GM12892 (cell line): Measurements from ENCODE around the gene CORIN.
A peak's percentile ranks its signal among the peaks of the same experiment; 100 is the strongest.

Experiments used
- DNase-seq: peaks from one replicate; pipeline ENCODE4 v3.0.0; 2011; ENCODE audit not compliant: insufficient read length
- FAIRE-seq: peaks from 2 replicates; lab custom pipeline; 2011; peaks lifted over from hg19 to GRCh38; lab: Jason Lieb, UNC
- POLR2A ChIP-seq: IDR thresholded peaks from 2 replicates; pipeline ENCODE4 v1.6.1; 2011; ENCODE audit warnings: low read depth, low read length, control low read depth
- POLR2AphosphoS5 ChIP-seq: IDR thresholded peaks from 2 replicates; pipeline ENCODE4 v1.6.1; 2011; ENCODE audit warnings: low read depth, low read length, control low read depth
- TAF1 ChIP-seq: IDR thresholded peaks from 2 replicates; pipeline ENCODE4 v1.6.1; 2011; ENCODE audit warnings: low read depth, mild to moderate bottlenecking, control low read depth, low read length, borderline replicate concordance

The CORIN gene

DNA sequence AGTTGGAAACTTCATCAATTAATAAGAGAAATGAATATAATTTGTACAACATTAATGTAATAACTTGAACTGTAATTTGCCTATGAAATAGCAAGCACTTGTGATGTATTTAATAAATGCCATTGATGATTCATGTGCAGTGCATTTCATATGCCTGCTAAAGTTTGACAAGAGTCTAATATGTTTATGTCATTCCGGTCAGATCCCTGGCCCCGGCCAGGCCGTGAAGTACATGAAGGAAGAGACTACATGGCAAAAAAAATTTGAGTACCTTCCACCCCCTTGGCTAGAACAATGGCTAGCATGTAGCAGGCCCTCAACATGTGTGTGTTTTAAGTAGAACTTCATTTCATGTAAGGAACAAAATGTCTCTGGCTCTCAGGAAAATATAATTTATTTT is 191.5 kb downstream of the CORIN start:
- FAIRE-seq (no peak), DNase-seq (no peak)
- no peak for TF ChIP-seq POLR2A
- TF ChIP-seq POLR2AphosphoS5, result no peak
- no peak for TF ChIP-seq TAF1

- TF ChIP-seq POLR2A (no peak), TAF1 (no peak), POLR2AphosphoS5 (no peak)
- DNase-seq (no peak), FAIRE-seq (no peak)
Observed at GRCh38 chr4:47643845-47644244, 194.0 kb downstream of the CORIN start.

DNA sequence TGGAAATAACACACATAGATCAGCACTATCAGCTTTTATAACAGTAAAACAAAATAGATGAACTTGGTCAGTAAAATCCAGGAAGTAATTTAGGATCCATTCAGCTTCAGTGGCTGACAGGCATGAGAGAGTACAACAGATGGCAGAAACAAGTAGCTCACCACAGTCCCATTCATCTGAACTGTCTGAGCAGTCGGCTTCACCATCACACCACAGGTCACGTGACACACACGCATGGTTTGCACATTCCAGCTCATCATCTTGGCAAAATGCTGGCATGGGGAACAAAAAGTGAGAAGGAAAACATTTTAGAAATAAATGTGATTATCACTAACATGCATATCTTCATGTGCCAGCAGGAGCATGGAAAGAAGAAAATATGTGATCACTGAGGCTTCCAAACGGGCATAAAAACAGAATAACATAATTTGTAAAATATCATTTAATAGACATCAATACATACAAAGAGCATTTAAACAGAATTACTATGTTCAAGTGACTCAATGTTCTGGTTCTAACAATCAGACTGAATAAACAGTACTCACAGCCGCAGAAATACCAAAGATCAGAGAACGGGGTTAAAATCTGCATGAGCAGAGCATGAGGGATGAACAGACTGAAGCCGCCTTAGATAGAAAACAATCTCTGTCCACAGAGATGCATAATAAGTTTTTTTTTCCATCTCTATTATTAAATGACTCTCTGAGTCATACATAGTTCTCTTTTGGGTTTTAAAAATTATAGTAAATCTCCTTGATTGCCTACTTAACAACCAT is 194.7 kb downstream of the CORIN start:
- TF ChIP-seq POLR2AphosphoS5 (no peak), POLR2A (no peak), TAF1 (no peak)
- no peak for FAIRE-seq
- DNase-seq, result no peak

DNA sequence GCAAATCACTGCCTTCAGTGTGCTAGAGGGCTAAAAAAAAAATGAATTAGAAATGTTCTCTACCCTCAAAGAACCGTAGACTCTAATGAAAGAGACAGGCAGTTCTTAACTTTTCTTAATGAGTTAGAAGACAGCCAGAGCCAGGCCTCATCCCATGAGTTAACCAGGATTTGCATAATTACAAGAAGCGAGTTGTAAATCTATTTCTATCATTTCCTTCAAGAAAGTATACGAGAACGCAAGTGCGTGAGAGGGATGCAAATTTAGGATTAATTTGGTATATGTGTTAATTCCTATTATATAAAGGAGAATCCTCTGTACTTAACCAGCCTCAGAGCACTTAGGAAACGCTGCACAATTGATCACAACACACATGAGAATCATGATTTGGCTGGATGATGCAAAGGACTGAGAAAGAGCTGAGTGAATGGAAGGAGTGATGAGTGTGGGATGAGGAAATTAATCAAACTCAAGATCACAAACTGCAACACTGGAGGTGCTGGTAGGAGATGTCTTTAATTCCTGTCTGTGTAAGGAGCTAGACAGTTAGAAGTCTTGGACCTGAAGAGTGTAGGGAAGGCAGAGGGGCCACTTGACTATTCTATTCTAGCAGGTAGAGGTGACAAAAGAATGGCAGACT is 195.6 kb downstream of the CORIN start:
- DNase-seq (no peak), FAIRE-seq (no peak)
- TF ChIP-seq POLR2A, result no peak
- TF ChIP-seq POLR2AphosphoS5, result no peak

DNA sequence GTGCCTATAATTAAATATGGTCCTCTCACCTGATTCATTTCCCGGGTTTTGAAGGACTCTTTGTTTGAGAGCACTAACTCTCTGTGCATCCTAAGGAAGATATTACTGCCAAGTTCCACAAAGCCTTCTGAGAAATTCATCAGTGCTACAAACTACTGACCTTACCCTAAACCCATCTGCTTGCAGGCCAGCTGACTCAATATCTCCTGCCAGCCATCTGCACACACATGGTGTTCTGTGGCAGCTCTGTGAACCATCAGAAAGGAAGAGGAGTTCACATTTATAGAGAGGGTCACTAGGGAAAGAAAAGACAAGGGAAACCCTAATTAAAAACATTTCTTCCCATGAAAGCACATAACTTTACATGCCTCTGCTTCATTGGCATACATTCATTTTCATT is 196.1 kb downstream of the CORIN start:
- DNase-seq (no peak), FAIRE-seq (no peak)
- TF ChIP-seq POLR2A, result no peak
- TF ChIP-seq POLR2AphosphoS5, result no peak
- no peak for TF ChIP-seq TAF1

DNA sequence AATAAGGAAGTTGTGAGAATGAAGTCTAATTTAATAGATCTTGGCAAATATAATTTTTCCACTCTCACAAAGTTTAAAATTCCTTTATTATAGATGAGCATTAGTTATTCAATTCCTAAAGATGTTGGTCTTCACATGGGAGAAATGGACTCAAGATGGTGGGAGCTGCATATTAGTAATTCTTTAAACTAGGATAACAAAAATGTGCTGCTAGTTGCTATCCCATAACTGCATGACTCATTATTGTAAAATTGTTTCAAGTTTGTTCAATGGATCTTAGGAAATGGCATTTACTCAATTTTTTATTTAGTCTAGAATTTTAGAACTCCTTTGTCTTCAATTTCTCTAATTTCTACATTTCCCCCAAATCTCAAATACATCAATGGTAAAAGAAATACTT is 197.0 kb downstream of the CORIN start:
- DNase-seq (no peak), FAIRE-seq (no peak)
- no peak for TF ChIP-seq TAF1
- no peak for TF ChIP-seq POLR2A
- TF ChIP-seq POLR2AphosphoS5, result no peak

DNA sequence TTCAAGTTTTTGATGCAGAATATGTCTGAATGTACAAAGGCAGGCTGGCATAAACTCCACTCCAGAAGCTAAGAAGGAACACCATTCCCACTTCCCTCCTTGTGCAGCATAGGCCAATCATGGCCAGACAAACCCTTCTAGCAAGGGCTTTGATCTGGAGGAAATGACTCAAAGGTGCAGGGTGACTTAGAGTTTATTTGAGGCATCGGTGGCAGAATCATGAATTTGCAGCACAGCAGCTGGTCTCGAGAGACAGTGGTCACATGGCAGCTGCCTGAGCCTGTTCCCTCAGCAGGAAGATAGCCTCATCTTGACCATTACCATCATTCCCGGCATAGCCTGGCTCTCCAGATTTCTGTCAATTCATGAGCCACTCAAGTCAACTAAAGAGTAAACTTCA is 198.3 kb downstream of the CORIN start:
- no peak for DNase-seq
- no peak for FAIRE-seq
- no peak for TF ChIP-seq TAF1
- TF ChIP-seq POLR2A, result no peak
- no peak for TF ChIP-seq POLR2AphosphoS5

GRCh38 chr4:47631161-47631560 is 206.7 kb downstream of the CORIN start:
- no peak for TF ChIP-seq TAF1
- TF ChIP-seq POLR2AphosphoS5, result no peak
- no peak for TF ChIP-seq POLR2A
- FAIRE-seq (no peak), DNase-seq (no peak)

GRCh38 chr4:47624031-47624441 is 213.8 kb downstream of the CORIN start:
- FAIRE-seq (no peak), DNase-seq (no peak)

DNA sequence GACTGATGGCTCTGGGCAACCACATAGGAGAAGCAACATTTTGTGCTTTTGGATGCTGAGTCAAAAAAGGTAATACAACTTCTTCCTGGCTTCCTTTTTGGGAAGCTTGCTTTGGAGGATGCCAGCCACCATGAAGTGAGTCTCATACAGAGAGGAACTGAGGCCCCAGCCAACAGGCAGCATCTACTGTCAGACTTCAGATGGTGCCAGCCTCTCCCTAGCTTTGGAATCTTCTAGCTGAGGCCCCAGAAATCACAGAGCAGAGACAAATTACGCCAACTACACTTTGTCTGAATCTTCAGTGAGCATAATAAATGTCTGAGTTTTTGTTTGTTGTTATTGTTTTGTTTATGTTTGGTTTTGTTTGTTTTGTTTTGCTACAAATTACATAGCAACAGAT is 216.7 kb downstream of the CORIN start:
- FAIRE-seq (no peak), DNase-seq (no peak)
- TF ChIP-seq POLR2A, result no peak
- no peak for TF ChIP-seq POLR2AphosphoS5
- no peak for TF ChIP-seq TAF1

More at GRCh38 chr4:47624031-47624441, 213.8 kb downstream of the CORIN start:
- no peak for TF ChIP-seq TAF1
- no peak for TF ChIP-seq POLR2AphosphoS5
- TF ChIP-seq POLR2A, result no peak

- TF ChIP-seq TAF1 (no peak), POLR2AphosphoS5 (no peak), POLR2A (no peak)
- FAIRE-seq (no peak), DNase-seq (no peak)
Observed at GRCh38 chr4:47619691-47620090, 218.2 kb downstream of the CORIN start.

GRCh38 chr4:47617607-47618006 is 220.3 kb downstream of the CORIN start:
- FAIRE-seq (no peak), DNase-seq (peak; percentile 0)
- TF ChIP-seq POLR2A (no peak), POLR2AphosphoS5 (no peak), TAF1 (no peak)

GRCh38 chr4:47615385-47615784 is 222.5 kb downstream of the CORIN start:
- TF ChIP-seq POLR2A (no peak), POLR2AphosphoS5 (no peak), TAF1 (no peak)
- DNase-seq (no peak), FAIRE-seq (no peak)
